ENCODE measurements around the gene DNM3.

The DNM3 gene

GRCh38 chr1:172442843-172443565 is 601.7 kb downstream of the DNM3 start:
- peak; percentile 8 for FAIRE-seq

GRCh38 chr1:172443666-172444453 is 602.6 kb downstream of the DNM3 start, which contains the start of gene PIGC:
Gene PIGC, minus strand, starts transcription at chr1:172444069. Its CDS starts 1,447 bp downstream, at chr1:172442622.
- peak; percentile 91 for FAIRE-seq

DNA sequence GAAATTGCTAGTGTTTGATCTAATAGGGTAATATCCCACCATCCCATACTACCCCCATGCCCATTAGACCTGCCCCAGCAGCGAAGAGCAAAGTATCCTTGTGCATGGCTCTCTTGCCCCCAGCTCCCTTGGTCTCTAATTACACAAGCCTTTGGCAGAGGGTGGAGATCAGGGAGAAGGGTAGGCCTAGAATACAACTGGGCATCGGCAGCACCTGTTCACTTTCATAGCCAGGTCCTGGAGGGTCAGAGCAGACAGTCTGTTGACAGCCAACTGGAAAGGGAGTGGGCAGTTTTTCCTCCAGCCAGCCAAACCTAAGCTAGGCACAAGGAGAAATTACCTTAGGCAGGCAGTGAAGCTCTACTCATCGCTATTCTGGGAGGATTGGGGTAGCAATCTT is 605.2 kb downstream of the DNM3 start:
- FAIRE-seq: no peak

GRCh38 chr1:172447641-172448040 is 606.3 kb downstream of the DNM3 start:
- no peak for FAIRE-seq

- no peak for FAIRE-seq
These were observed 607.8 kb downstream of the DNM3 start for GRCh38 chr1:172448995-172449584.

- FAIRE-seq: no peak
These were observed 608.6 kb downstream of the DNM3 start for GRCh38 chr1:172449585-172450523.

- FAIRE-seq: no peak
These were observed 609.2 kb downstream of the DNM3 start for GRCh38 chr1:172450524-172450885.

DNA sequence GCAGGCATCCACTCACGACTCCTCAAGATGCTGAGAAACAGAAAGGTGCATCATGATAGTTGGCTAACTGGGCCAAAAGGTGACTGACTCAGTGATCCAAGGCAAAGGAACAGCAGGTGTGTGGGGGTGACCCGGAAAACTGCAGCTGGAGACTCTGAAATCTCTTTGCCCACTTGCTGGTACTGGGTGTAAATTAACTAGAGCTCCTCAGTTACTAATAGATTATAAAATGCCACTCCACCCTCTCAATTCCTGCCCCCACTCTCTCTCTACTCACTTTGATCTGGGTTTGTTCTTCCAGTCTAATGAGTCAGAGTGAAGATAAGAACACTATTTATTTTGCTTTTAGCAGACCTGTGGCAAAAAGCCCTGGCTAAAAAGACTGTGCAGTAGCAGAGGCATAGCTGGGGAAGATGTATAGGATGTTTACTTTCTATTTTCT is 609.7 kb downstream of the DNM3 start:
- FAIRE-seq: no peak

DNA sequence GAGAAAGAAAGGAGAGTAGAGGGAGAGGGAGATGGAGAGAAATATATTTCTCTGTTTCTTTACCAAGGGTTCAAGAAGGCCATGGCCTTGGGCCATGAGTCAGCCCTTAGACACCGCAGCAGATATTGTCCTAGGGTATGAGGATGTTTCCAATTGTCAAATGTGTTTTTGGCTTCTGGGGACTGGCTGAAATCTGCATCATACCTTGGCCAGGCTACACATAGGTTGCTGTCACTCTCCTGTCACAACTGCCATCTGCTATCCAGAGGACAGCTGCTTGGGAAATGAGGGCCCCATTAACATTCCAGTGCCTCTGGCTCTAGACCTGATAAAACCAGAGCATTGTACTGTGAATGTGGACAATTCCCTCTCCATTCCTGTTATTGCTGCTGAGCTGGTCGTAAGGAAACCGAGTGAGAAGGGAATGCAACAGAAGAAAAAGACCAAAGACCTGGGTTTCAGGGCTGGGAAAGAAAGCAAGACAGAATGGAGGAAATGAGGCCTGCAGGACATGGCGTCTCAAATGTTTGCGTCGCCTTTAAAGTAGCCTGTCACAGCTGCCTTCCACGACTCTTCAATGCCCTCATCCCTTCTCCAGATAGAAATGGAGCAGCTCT is 611.3 kb downstream of the DNM3 start:
- no peak for FAIRE-seq

- FAIRE-seq: no peak
These were observed 611.9 kb downstream of the DNM3 start for GRCh38 chr1:172453153-172453545.

GRCh38 chr1:172453607-172454006 is 612.3 kb downstream of the DNM3 start:
- FAIRE-seq: no peak

- no peak for FAIRE-seq
These were observed 614.2 kb downstream of the DNM3 start for GRCh38 chr1:172455451-172455850.

GRCh38 chr1:172456344-172456769 is 615.1 kb downstream of the DNM3 start:
- FAIRE-seq: no peak

DNA sequence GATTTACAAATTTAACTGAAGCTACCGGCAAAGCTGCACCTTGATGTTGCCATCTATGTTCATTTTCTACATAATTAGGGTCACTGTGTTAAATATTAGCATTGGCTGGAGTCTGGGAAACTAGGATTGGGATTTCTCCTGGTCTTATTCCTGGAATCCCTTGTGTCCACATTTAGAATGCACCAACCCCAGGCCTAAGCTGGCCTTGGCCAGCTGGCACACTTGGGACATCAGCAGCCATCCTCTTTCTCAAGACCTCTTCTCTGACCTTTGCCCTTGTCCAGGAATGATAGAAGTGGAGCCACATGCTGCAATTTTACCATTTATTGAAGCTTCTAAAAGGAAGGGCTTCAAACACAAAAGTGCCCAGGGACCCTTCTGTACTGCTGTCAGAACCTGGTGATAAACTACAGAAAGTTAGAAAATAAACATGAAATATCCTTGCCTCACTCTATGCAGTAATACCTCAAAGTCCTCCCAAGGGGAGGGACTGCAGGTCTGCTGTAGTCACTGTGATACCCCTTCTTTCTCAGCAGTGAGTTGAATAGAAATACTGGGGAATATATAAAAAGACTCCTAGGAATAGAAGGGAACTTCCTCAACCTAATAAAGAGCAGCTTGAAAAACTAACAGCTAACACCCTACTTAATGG is 616.3 kb downstream of the DNM3 start:
- no peak for FAIRE-seq

DNA sequence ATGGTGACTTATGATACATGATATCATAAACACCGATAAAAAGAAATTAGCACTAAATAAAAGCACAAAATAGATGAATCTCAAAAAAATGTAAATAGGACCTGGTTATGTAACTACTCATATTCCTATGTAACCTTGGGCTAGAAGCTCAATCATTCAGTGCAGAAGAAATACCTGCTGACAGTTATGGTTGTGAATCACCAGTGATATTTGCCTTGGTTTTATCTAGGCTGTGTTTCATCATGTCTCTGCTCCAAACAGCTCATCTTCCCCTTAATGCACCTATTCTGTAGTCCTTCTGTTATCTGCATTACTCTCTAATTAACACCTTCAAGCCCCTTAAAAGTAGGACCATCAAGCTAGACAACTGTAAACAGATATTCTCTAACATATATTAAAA is 618.9 kb downstream of the DNM3 start:
- no peak for FAIRE-seq

DNA sequence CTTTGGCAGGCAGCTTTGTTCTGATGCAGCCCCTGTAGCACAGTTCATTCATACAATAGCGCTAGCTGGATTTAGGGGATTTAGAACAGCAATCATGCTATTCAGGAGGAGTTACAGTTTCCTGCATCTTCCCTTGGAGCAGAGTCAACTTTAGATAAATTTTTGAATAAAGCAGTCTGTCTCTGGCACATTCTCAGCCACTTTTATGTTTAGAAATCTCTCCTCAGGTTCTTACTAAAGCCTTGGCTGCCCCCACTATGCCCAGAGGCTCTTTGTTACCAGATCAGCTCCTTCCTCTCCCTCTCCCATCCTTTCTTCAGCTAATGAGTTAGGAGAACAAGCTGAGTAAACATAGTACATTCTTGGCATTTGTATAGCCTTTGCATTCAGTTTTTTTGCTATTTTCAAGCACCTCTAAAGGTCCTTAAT is 619.6 kb downstream of the DNM3 start:
- FAIRE-seq: no peak

Data from G401.6 (cell line).